IPS-15b (cell line): ENCODE measurements around the gene CCSAP.
"Not testable (repeated sequence)": the region's sequence is repeated elsewhere in the genome, so short reads cannot be mapped to it uniquely, and the experiment has no call there.

Experiments
- H3K27me3 ChIP-seq: one replicate; pipeline ENCODE4 v1.6.1; 2013; ENCODE audit warnings: low read length; ENCODE audit not compliant: control insufficient read depth, insufficient read depth
- H3K36me3 ChIP-seq: one replicate; pipeline ENCODE4 v1.6.1; 2013; ENCODE audit warnings: low read length; ENCODE audit not compliant: control insufficient read depth, insufficient read depth
- H3K4me1 ChIP-seq: one replicate; pipeline ENCODE4 v1.6.1; 2013; ENCODE audit warnings: mild to moderate bottlenecking, low read length; ENCODE audit not compliant: control insufficient read depth, insufficient read depth
- H3K4me3 ChIP-seq: one replicate; pipeline ENCODE4 v1.5.1; 2013; ENCODE audit warnings: low read depth, low read length
- H3K9ac ChIP-seq: one replicate; pipeline ENCODE4 v1.6.1; 2013; ENCODE audit warnings: low read depth, mild to moderate bottlenecking, low read length
- H3K9me3 ChIP-seq: one replicate; pipeline ENCODE4 v1.6.1; 2013; ENCODE audit warnings: mild to moderate bottlenecking, low read length; ENCODE audit not compliant: control insufficient read depth, insufficient read depth

The CCSAP gene

GRCh38 chr1:229378586-229379367 lies 35.9 kb upstream of the CCSAP start:
- Histone ChIP-seq H3K9me3 (no peaks in the 10 kb centered on the region), H3K4me3 (peak overlapping the region; percentile 11), H3K36me3 (no peaks in the 10 kb centered on the region), H3K27me3 (no peaks in the 10 kb centered on the region), H3K9ac (no peak overlapping the region), H3K4me1 (peaks cover 13% of the 10 kb centered on the region)

GRCh38 chr1:229378035-229378434 lies 35.2 kb upstream of the CCSAP start:
- not testable (repeated sequence) for H3K9me3 ChIP-seq, H3K36me3 ChIP-seq, H3K9ac ChIP-seq, H3K27me3 ChIP-seq, H3K4me3 ChIP-seq
- peaks cover 13% of the 10 kb centered on the region for H3K4me1 ChIP-seq

GRCh38 chr1:229377429-229377828 lies 34.6 kb upstream of the CCSAP start:
- Histone ChIP-seq H3K36me3 (no peaks in the 10 kb centered on the region), H3K27me3 (no peaks in the 10 kb centered on the region), H3K9me3 (no peaks in the 10 kb centered on the region), H3K9ac (no peak overlapping the region), H3K4me3 (no peak overlapping the region), H3K4me1 (peaks cover 13% of the 10 kb centered on the region)

GRCh38 chr1:229376521-229376920 lies 33.7 kb upstream of the CCSAP start:
- Histone ChIP-seq H3K27me3 (no peaks in the 10 kb centered on the region), H3K36me3 (no peaks in the 10 kb centered on the region), H3K9me3 (no peaks in the 10 kb centered on the region), H3K4me1 (peaks cover 13% of the 10 kb centered on the region), H3K4me3 (no peak overlapping the region), H3K9ac (no peak overlapping the region)

- Histone ChIP-seq H3K4me1 (peaks cover 3% of the 10 kb centered on the region), H3K27me3 (no peaks in the 10 kb centered on the region), H3K36me3 (no peaks in the 10 kb centered on the region), H3K9ac (no peak overlapping the region), H3K4me3 (no peak overlapping the region), H3K9me3 (no peaks in the 10 kb centered on the region)
Measured at GRCh38 chr1:229374485-229374884, 31.6 kb upstream of the CCSAP start.

- Histone ChIP-seq H3K4me1 (no peaks in the 10 kb centered on the region), H3K9me3 (no peaks in the 10 kb centered on the region), H3K4me3 (no peak overlapping the region), H3K9ac (no peak overlapping the region), H3K36me3 (no peaks in the 10 kb centered on the region), H3K27me3 (no peaks in the 10 kb centered on the region)
Measured at GRCh38 chr1:229373395-229373794, 30.5 kb upstream of the CCSAP start.

- Histone ChIP-seq H3K27me3 (no peaks in the 10 kb centered on the region), H3K4me1 (no peaks in the 10 kb centered on the region), H3K4me3 (no peak overlapping the region), H3K9me3 (no peaks in the 10 kb centered on the region), H3K9ac (no peak overlapping the region), H3K36me3 (no peaks in the 10 kb centered on the region)
Measured at GRCh38 chr1:229372251-229372650, 29.4 kb upstream of the CCSAP start.

GRCh38 chr1:229371624-229372023 lies 28.8 kb upstream of the CCSAP start:
- Histone ChIP-seq H3K27me3 (no peaks in the 10 kb centered on the region), H3K4me1 (no peaks in the 10 kb centered on the region), H3K9ac (no peak overlapping the region), H3K36me3 (no peaks in the 10 kb centered on the region), H3K9me3 (no peaks in the 10 kb centered on the region), H3K4me3 (no peak overlapping the region)

- Histone ChIP-seq H3K9ac (no peak overlapping the region), H3K36me3 (no peaks in the 10 kb centered on the region), H3K9me3 (no peaks in the 10 kb centered on the region), H3K4me3 (no peak overlapping the region), H3K27me3 (no peaks in the 10 kb centered on the region), H3K4me1 (no peaks in the 10 kb centered on the region)
Measured at GRCh38 chr1:229370601-229371021, 27.8 kb upstream of the CCSAP start.

GRCh38 chr1:229368347-229368746 lies 25.5 kb upstream of the CCSAP start:
- Histone ChIP-seq H3K4me1 (no peaks in the 10 kb centered on the region), H3K9me3 (no peaks in the 10 kb centered on the region), H3K36me3 (no peaks in the 10 kb centered on the region), H3K4me3 (no peak overlapping the region), H3K27me3 (no peaks in the 10 kb centered on the region), H3K9ac (no peak overlapping the region)

- Histone ChIP-seq H3K4me3 (no peak overlapping the region), H3K4me1 (no peaks in the 10 kb centered on the region), H3K9ac (no peak overlapping the region), H3K9me3 (no peaks in the 10 kb centered on the region), H3K27me3 (no peaks in the 10 kb centered on the region), H3K36me3 (no peaks in the 10 kb centered on the region)
Measured at GRCh38 chr1:229365569-229365968, 22.7 kb upstream of the CCSAP start.

- H3K9ac ChIP-seq, result no peak overlapping the region
- no peaks in the 10 kb centered on the region for H3K27me3 ChIP-seq
- H3K36me3 ChIP-seq, result no peaks in the 10 kb centered on the region
- peaks cover 2% of the 10 kb centered on the region for H3K4me1 ChIP-seq
- H3K9me3 ChIP-seq, result no peaks in the 10 kb centered on the region
- H3K4me3 ChIP-seq, result no peak overlapping the region
Measured at GRCh38 chr1:229364207-229365065, 21.6 kb upstream of the CCSAP start.
